HCT116 (cell line): Measurements from ENCODE around the gene CNPY4.

Source experiments
- CTCF ChIP-seq, 3 experiments: fragments of 200-600 bp in 1 of 3; sonication (generic) in 1 of 3; IDR thresholded peaks in 2 of 3; conservative IDR thresholded peaks in 1 of 3; 2 replicates each; pipeline ENCODE4 v1.5.1; 2012 to 2017; ENCODE audit warnings: low read depth in 2 of 3, low read length in 2 of 3, antibody characterized with exemption in 1 of 3, borderline replicate concordance in 1 of 3, control low read depth in 1 of 3, mild to moderate bottlenecking in 1 of 3, mixed read lengths in 1 of 3, mixed run types in 1 of 3, moderate library complexity in 1 of 3; ENCODE audit not compliant: insufficient read depth in 1 of 3
- EGR1 ChIP-seq: IDR thresholded peaks from 2 replicates; pipeline ENCODE4 v1.6.1; 2012; ENCODE audit warnings: low read depth
- EZH2 ChIP-seq: fragments of 200-600 bp; sonication (generic); IDR thresholded peaks from 2 replicates; pipeline ENCODE4 v1.6.1; 2017; ENCODE audit warnings: antibody characterized with exemption, mixed run types
- JUND ChIP-seq: IDR thresholded peaks from 2 replicates; pipeline ENCODE4 v1.6.1; 2012
- MAX ChIP-seq: IDR thresholded peaks from 2 replicates; pipeline ENCODE4 v1.6.1; 2012
- POLR2A ChIP-seq: IDR thresholded peaks from 2 replicates; pipeline ENCODE4 v1.7.0; 2011; ENCODE audit warnings: borderline replicate concordance; ENCODE audit not compliant: insufficient read depth, insufficient read length; ENCODE audit errors: extremely low read depth
- RAD21 ChIP-seq: IDR thresholded peaks from 2 replicates; pipeline ENCODE4 v1.6.1; 2012; ENCODE audit warnings: low read depth, mild to moderate bottlenecking
- REST ChIP-seq: IDR thresholded peaks from 2 replicates; pipeline ENCODE4 v1.6.1; 2012; ENCODE audit warnings: low read depth
- YY1 ChIP-seq: IDR thresholded peaks from 2 replicates; pipeline ENCODE4 v1.6.1; 2011; ENCODE audit warnings: low read length, low read depth, moderate library complexity, mild to moderate bottlenecking; ENCODE audit not compliant: insufficient replicate concordance; ENCODE audit errors: extremely low read depth
- ZFX ChIP-seq: fragments of 450-650 bp; IDR thresholded peaks from 2 replicates; pipeline ENCODE4 v1.6.1; 2017
- ZNF274 ChIP-seq: fragments of 200-500 bp; sonication (Bioruptor generic); IDR thresholded peaks from 2 replicates; pipeline ENCODE4 v1.6.1; 2014; ENCODE audit warnings: mild to moderate bottlenecking, low read depth, low read length, inconsistent platforms

- no peak for TF ChIP-seq ZNF274
- TF ChIP-seq EZH2, result no peak
- peak in 2 of 3 experiments; percentile 93 to 98; a peak in 4 of 6 replicates for TF ChIP-seq CTCF (IDR thresholded peaks at IDR 0.05 in 2 of 3, conservative IDR thresholded peaks at IDR 0.05 in 1 of 3; ENCODE audit: borderline replicate concordance in 1 of 3, insufficient read depth in 1 of 3, low read depth in 2 of 3, low read length in 2 of 3)
- TF ChIP-seq EGR1, result no peak
- TF ChIP-seq POLR2A, result no peak
- TF ChIP-seq JUND, result no peak
- TF ChIP-seq REST, result no peak
- no peak for TF ChIP-seq RAD21
- TF ChIP-seq ZFX, result no peak
- no peak for TF ChIP-seq MAX
- no peak for TF ChIP-seq YY1
Measured at GRCh38 chr7:100132697-100133151, 13.3 kb downstream of the CNPY4 start.
